Activated T-cell treated with anti-CD3 and anti-CD28 coated beads, Interleukin-2, amount 50 U/mL, for 24 hours (primary cell): ENCODE results near the gene MSLN.

Experiments
- DNase-seq: peaks from one replicate; pipeline ENCODE4 v3.0.0-alpha.2; 2020
- H3K27ac Mint-ChIP-seq: 2 replicates; pipeline ENCODE4 v1.8.0; 2020; ENCODE audit warnings: mild to moderate bottlenecking, mixed read lengths
- H3K27me3 Mint-ChIP-seq: 2 replicates; pipeline ENCODE4 v1.8.0; 2020; ENCODE audit warnings: mixed read lengths
- H3K36me3 Mint-ChIP-seq: 2 replicates; pipeline ENCODE4 v1.8.0; 2020; ENCODE audit warnings: low read depth, mixed read lengths
- H3K4me1 Mint-ChIP-seq: 2 replicates; pipeline ENCODE4 v1.8.0; 2020; ENCODE audit warnings: low read depth, mixed read lengths
- H3K4me3 Mint-ChIP-seq: 2 replicates; pipeline ENCODE4 v1.8.0; 2020; ENCODE audit warnings: mild to moderate bottlenecking, moderate library complexity, mixed read lengths
- H3K9me3 Mint-ChIP-seq: 2 replicates; pipeline ENCODE4 v1.8.0; 2020; ENCODE audit warnings: mixed read lengths

The MSLN gene

GRCh38 chr16:817001-817906, 56.7 kb downstream of the MSLN start:
- no peaks in the 10 kb centered on the region for H3K36me3 Mint-ChIP-seq
- H3K4me3 Mint-ChIP-seq: no peak overlapping the region
- H3K27me3 Mint-ChIP-seq: peaks cover 47% of the 10 kb centered on the region
- no peaks in the 10 kb centered on the region for H3K9me3 Mint-ChIP-seq
- H3K27ac Mint-ChIP-seq: no peak overlapping the region
- H3K4me1 Mint-ChIP-seq: peaks cover 18% of the 10 kb centered on the region
- no peak for DNase-seq

- Mint-ChIP-seq H3K4me3 (no peak overlapping the region), H3K27ac (no peak overlapping the region), H3K4me1 (peaks cover 18% of the 10 kb centered on the region), H3K9me3 (no peaks in the 10 kb centered on the region), H3K27me3 (peaks cover 43% of the 10 kb centered on the region), H3K36me3 (no peaks in the 10 kb centered on the region)
- DNase-seq: no peak
Observed at GRCh38 chr16:818132-818531, 57.6 kb downstream of the MSLN start.
